ENCODE data around the gene DENND1A.
"Not testable (repeated sequence)": the region's sequence is repeated elsewhere in the genome, so short reads cannot be mapped to it uniquely, and the experiment has no call there.

Gene DENND1A

DNA sequence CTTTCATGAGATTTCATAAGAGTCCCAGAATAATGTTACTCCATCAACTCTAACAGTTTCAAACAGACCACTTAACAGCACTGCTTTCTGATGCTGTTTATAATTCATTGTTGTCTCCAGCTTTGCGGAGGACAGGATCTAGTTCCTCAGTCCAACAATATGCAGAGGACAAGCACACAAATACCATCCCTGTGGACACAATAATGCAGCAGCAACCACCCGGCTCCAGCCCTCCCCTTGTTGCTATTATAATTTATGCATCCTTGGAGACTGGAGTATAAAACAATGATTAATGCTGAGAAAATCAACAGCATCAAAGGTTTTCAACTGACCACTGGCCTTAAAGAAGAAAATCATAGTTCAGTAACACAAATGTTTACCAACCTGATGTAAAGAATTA lies 108.3 kb downstream of the DENND1A start:
- no peak overlapping the region for H3K27ac ChIP-seq (ENCODE audit: low read depth, low read length)
- no peak overlapping the region for H3K9ac ChIP-seq (ENCODE audit: low read length)
- H3K9me3 ChIP-seq (ENCODE audit: insufficient read depth, low read length): no peaks in the 10 kb centered on the region
- no peaks in the 10 kb centered on the region for H3F3A ChIP-seq (ENCODE audit: insufficient read depth)
- no peaks in the 10 kb centered on the region for H3K79me2 ChIP-seq (ENCODE audit: insufficient read depth, low read length)
- no peaks in the 10 kb centered on the region for H4K20me1 ChIP-seq (ENCODE audit: low read depth, low read length)
- no peak overlapping the region for H3K4me3 ChIP-seq (ENCODE audit: insufficient read depth, low read length, poor library complexity, severe bottlenecking)
- TF ChIP-seq EZH2phosphoT487 (conservative IDR thresholded peaks at IDR 0.05; ENCODE audit: low read length): no peak
- TF ChIP-seq, protein P1, sequence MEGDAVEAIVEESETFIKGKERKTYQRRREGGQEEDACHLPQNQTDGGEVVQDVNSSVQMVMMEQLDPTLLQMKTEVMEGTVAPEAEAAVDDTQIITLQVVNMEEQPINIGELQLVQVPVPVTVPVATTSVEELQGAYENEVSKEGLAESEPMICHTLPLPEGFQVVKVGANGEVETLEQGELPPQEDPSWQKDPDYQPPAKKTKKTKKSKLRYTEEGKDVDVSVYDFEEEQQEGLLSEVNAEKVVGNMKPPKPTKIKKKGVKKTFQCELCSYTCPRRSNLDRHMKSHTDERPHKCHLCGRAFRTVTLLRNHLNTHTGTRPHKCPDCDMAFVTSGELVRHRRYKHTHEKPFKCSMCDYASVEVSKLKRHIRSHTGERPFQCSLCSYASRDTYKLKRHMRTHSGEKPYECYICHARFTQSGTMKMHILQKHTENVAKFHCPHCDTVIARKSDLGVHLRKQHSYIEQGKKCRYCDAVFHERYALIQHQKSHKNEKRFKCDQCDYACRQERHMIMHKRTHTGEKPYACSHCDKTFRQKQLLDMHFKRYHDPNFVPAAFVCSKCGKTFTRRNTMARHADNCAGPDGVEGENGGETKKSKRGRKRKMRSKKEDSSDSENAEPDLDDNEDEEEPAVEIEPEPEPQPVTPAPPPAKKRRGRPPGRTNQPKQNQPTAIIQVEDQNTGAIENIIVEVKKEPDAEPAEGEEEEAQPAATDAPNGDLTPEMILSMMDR (IDR thresholded peaks at IDR 0.05; ENCODE audit: insufficient read depth, low read length, poor library complexity, severe bottlenecking): no peak
- H3K27me3 ChIP-seq (ENCODE audit: low read length): no peaks in the 10 kb centered on the region
- H3K36me3 ChIP-seq (ENCODE audit: low read length): no peaks in the 10 kb centered on the region
- no peak overlapping the region for H3K4me2 ChIP-seq (ENCODE audit: low read depth, low read length, poor library complexity, severe bottlenecking)
- no peak overlapping the region for H2AFZ ChIP-seq (ENCODE audit: low read depth, low read length, severe bottlenecking)
- H3K9me2 ChIP-seq (replicated peaks; ENCODE audit: insufficient read depth, low read length): no peaks in the 10 kb centered on the region

DNA sequence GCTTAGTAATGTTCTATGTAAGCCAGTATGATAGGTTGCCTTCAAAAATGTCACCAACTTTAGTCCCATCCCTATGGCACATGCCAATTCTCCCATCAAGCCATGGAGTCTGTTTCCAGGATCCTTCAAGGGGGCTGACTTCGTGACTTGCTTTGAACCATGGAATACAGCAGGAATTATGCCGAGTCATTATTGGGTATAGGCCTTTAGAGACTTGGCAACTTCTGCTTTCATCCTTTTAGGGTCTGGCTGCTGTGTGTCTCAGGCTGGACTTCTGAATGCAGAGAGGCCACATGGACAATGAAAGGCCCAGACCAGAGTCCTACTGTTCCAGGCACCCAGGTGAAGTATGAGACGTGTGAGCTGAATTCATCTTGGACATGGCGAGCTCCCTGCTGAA lies 109.8 kb downstream of the DENND1A start:
- H3K9ac ChIP-seq (ENCODE audit: low read length): no peak overlapping the region
- no peaks in the 10 kb centered on the region for H3K9me3 ChIP-seq (ENCODE audit: insufficient read depth, low read length)
- no peaks in the 10 kb centered on the region for H3K36me3 ChIP-seq (ENCODE audit: low read length)
- no peak overlapping the region for H3K4me3 ChIP-seq (ENCODE audit: insufficient read depth, low read length, poor library complexity, severe bottlenecking)
- no peaks in the 10 kb centered on the region for H3K27me3 ChIP-seq (ENCODE audit: low read length)
- no peaks in the 10 kb centered on the region for H3K9me2 ChIP-seq (replicated peaks; ENCODE audit: insufficient read depth, low read length)
- no peaks in the 10 kb centered on the region for H4K20me1 ChIP-seq (ENCODE audit: low read depth, low read length)
- H3F3A ChIP-seq (ENCODE audit: insufficient read depth): no peaks in the 10 kb centered on the region
- no peak overlapping the region for H3K4me2 ChIP-seq (ENCODE audit: low read depth, low read length, poor library complexity, severe bottlenecking)
- TF ChIP-seq, protein P1 (IDR thresholded peaks at IDR 0.05; ENCODE audit: insufficient read depth, low read length, poor library complexity, severe bottlenecking): no peak
- no peak for TF ChIP-seq EZH2phosphoT487 (conservative IDR thresholded peaks at IDR 0.05; ENCODE audit: low read length)
- H2AFZ ChIP-seq (ENCODE audit: low read depth, low read length, severe bottlenecking): no peak overlapping the region
- H3K79me2 ChIP-seq (ENCODE audit: insufficient read depth, low read length): no peaks in the 10 kb centered on the region
- H3K27ac ChIP-seq (ENCODE audit: low read depth, low read length): no peak overlapping the region

DNA sequence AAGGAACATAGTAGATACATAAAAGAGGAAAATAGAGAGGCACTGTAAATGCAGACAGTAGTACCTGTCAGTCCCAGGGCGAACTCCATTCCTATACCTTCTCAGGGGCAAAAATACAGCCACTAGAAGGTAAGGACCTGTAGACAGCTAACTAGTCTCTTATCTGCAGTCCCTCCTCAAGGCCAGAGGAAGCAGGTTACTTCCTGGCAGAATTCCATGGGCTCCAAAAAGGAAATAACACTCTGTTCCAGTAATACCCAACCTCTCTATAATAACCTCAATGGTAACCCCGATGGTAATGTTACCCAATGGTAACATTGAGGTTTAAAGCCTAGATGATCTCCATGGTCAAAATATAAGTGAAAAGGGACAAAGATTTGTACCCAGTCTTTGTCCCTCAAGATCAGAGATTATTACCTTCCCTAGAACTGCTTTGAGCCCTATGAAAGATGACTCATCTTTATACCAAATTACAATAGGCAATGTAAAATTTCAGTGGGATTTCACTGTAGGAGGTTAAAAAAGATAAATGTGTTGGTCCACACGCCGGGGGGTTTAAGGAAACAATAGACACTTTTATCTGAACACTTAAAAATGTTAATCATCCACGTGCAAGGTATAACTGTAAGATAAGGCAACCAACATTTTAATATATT lies 113.0 kb downstream of the DENND1A start:
- H3F3A ChIP-seq (ENCODE audit: insufficient read depth): no peaks in the 10 kb centered on the region
- H3K9me3 ChIP-seq (ENCODE audit: insufficient read depth, low read length): no peaks in the 10 kb centered on the region
- no peak overlapping the region for H3K4me2 ChIP-seq (ENCODE audit: low read depth, low read length, poor library complexity, severe bottlenecking)
- no peak overlapping the region for H3K27ac ChIP-seq (ENCODE audit: low read depth, low read length)
- no peak overlapping the region for H3K9ac ChIP-seq (ENCODE audit: low read length)
- no peak overlapping the region for H3K4me3 ChIP-seq (ENCODE audit: insufficient read depth, low read length, poor library complexity, severe bottlenecking)
- H4K20me1 ChIP-seq (ENCODE audit: low read depth, low read length): 0 out of 2 replicates have a peak, but pooled peaks cover 4% of the 10 kb centered on the region
- TF ChIP-seq EZH2phosphoT487 (conservative IDR thresholded peaks at IDR 0.05; ENCODE audit: low read length): no peak
- TF ChIP-seq, protein P1 (IDR thresholded peaks at IDR 0.05; ENCODE audit: insufficient read depth, low read length, poor library complexity, severe bottlenecking): no peak
- H3K79me2 ChIP-seq (ENCODE audit: insufficient read depth, low read length): no peaks in the 10 kb centered on the region
- H2AFZ ChIP-seq (ENCODE audit: low read depth, low read length, severe bottlenecking): no peak overlapping the region
- no peaks in the 10 kb centered on the region for H3K9me2 ChIP-seq (replicated peaks; ENCODE audit: insufficient read depth, low read length)
- no peaks in the 10 kb centered on the region for H3K36me3 ChIP-seq (ENCODE audit: low read length)
- H3K27me3 ChIP-seq (ENCODE audit: low read length): no peaks in the 10 kb centered on the region

DNA sequence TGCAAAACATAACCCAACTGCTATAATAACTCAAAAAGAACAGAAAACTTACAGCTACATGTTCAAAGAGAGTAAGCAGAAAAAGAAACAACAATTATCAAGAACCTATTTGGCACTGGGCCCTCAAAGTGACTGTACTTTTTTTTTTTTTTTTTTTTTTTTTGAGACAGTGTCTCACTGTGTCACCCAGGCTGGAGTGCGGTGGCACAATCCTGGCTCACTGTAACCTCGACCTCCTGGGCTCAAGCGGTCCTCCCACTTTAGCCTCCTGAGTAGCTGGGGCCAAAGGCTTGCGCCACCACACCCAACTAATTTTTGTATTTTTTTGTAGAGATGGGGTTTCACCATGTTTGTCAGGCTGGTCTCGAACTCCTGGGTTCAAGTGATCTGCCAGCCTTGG lies 114.1 kb downstream of the DENND1A start:
- not testable (repeated sequence) for H3K9me2 ChIP-seq (replicated peaks; ENCODE audit: insufficient read depth, low read length); H3K27me3 ChIP-seq (ENCODE audit: low read length); H3K36me3 ChIP-seq (ENCODE audit: low read length); H3F3A ChIP-seq (ENCODE audit: insufficient read depth); H4K20me1 ChIP-seq (ENCODE audit: low read depth, low read length); H3K27ac ChIP-seq (ENCODE audit: low read depth, low read length); H2AFZ ChIP-seq (ENCODE audit: low read depth, low read length, severe bottlenecking); H3K4me3 ChIP-seq (ENCODE audit: insufficient read depth, low read length, poor library complexity, severe bottlenecking); H3K9ac ChIP-seq (ENCODE audit: low read length); H3K79me2 ChIP-seq (ENCODE audit: insufficient read depth, low read length); H3K4me2 ChIP-seq (ENCODE audit: low read depth, low read length, poor library complexity, severe bottlenecking); H3K9me3 ChIP-seq (ENCODE audit: insufficient read depth, low read length)

Data from SU-DHL-6 (cell line).